Gastrocnemius medialis (tissue), 4 donors: ENCODE measurements around the gene RBP4.

ENCODE experiments used
- POLR2A ChIP-seq, 2 donors: fragments of 450-650 bp; IDR thresholded peaks; one replicate each; pipeline ENCODE4 v1.6.1; 2017; ENCODE audit warnings: antibody characterized with exemption in 2 of 2, mild to moderate bottlenecking in 2 of 2, moderate library complexity in 2 of 2
- TF ChIP-seq, protein P1 (sequence below), 5 experiments: fragments of 450-650 bp in 3 of 5; fragments of 200-600 bp in 2 of 5; sonication (generic) in 2 of 5; IDR thresholded peaks in 4 of 5; conservative IDR thresholded peaks in 1 of 5; 1 replicate in 4 of 5; 2 replicates in 1 of 5; pipeline ENCODE4 v1.5.1; 2016 to 2019; ENCODE audit warnings: antibody characterized with exemption in 5 of 5, mild to moderate bottlenecking in 3 of 5, moderate library complexity in 3 of 5

GRCh38 chr10:93600446-93601145 lies 439 bp downstream of the RBP4 start:
- TF ChIP-seq, protein P1, sequence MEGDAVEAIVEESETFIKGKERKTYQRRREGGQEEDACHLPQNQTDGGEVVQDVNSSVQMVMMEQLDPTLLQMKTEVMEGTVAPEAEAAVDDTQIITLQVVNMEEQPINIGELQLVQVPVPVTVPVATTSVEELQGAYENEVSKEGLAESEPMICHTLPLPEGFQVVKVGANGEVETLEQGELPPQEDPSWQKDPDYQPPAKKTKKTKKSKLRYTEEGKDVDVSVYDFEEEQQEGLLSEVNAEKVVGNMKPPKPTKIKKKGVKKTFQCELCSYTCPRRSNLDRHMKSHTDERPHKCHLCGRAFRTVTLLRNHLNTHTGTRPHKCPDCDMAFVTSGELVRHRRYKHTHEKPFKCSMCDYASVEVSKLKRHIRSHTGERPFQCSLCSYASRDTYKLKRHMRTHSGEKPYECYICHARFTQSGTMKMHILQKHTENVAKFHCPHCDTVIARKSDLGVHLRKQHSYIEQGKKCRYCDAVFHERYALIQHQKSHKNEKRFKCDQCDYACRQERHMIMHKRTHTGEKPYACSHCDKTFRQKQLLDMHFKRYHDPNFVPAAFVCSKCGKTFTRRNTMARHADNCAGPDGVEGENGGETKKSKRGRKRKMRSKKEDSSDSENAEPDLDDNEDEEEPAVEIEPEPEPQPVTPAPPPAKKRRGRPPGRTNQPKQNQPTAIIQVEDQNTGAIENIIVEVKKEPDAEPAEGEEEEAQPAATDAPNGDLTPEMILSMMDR (IDR thresholded peaks at IDR 0.05 in 4 of 5, conservative IDR thresholded peaks at IDR 0.05 in 1 of 5) = no peak
- TF ChIP-seq POLR2A (IDR thresholded peaks at IDR 0.05) = no peak
